Osteoblast (primary cell): ENCODE measurements around the gene CCDC169. TPM values are rescaled to one million over a fixed set of nuclear protein-coding genes. Genes with fewer than 3 reads are reported as not detected.
A peak's percentile ranks its signal among the peaks of the same experiment; 100 is the strongest.

ENCODE experiments used
- DNase-seq: peaks from one replicate; pipeline ENCODE4 v3.0.0; 2011; ENCODE audit warnings: low spot score, mixed read lengths; ENCODE audit not compliant: insufficient read length; ENCODE audit errors: missing footprints
- H2AFZ ChIP-seq: 2 replicates; pipeline ENCODE4 v1.6.0; 2011; ENCODE audit warnings: mild to moderate bottlenecking, low read length
- H3K27ac ChIP-seq: 2 replicates; pipeline ENCODE4 v1.5.1; 2011; ENCODE audit warnings: mild to moderate bottlenecking, low read depth, low read length, moderate library complexity
- H3K27me3 ChIP-seq: 2 replicates; pipeline ENCODE4 v1.6.0; 2012; ENCODE audit warnings: mild to moderate bottlenecking, control low read depth, inconsistent platforms, low read length, moderate library complexity; ENCODE audit not compliant: insufficient read depth
- H3K36me3 ChIP-seq: 2 replicates; pipeline ENCODE4 v1.5.1; 2011; ENCODE audit warnings: mild to moderate bottlenecking, low read length, control low read depth, moderate library complexity; ENCODE audit not compliant: insufficient read depth
- H3K4me1 ChIP-seq: 2 replicates; pipeline ENCODE4 v1.5.1; 2011; ENCODE audit warnings: mild to moderate bottlenecking, low read length, control low read depth, moderate library complexity; ENCODE audit not compliant: insufficient read depth
- H3K4me2 ChIP-seq: 2 replicates; pipeline ENCODE4 v1.6.0; 2011; ENCODE audit warnings: mild to moderate bottlenecking, low read length; ENCODE audit not compliant: insufficient read depth
- H3K4me3 ChIP-seq: fragments of 200-600 bp; sonication (generic); 3 replicates; pipeline ENCODE4 v1.5.1; 2012; ENCODE audit warnings: mild to moderate bottlenecking, low read length, inconsistent platforms; ENCODE audit not compliant: insufficient read depth
- H3K79me2 ChIP-seq: 2 replicates; pipeline ENCODE4 v1.6.0; 2012; ENCODE audit warnings: mild to moderate bottlenecking, low read length, control low read depth, inconsistent platforms; ENCODE audit not compliant: insufficient read depth
- H3K9me3 ChIP-seq: 2 replicates; pipeline ENCODE4 v1.5.1; 2011; ENCODE audit warnings: low read depth, low read length, control low read depth
- H4K20me1 ChIP-seq: 2 replicates; pipeline ENCODE4 v1.6.0; 2012; ENCODE audit warnings: mild to moderate bottlenecking, low read length, control low read depth; ENCODE audit not compliant: insufficient read depth
- small RNA-seq: library from RNA; depleted of rRNA; stranded (forward); fragments of <200 nt; gene quantifications from one replicate; pipeline ENCODE3, GENCODE V24; 2012
- total RNA-seq: library from RNA; depleted of rRNA; stranded (reverse); fragments of >200 nt; gene quantifications from 2 replicates; pipeline ENCODE4 v1.2.3, GENCODE V29; 2012
- TF ChIP-seq, protein P1 (sequence below): IDR thresholded peaks from 2 replicates; pipeline ENCODE4 v1.5.1; 2011; ENCODE audit warnings: mild to moderate bottlenecking, low read depth, low read length, moderate library complexity; ENCODE audit errors: extremely low read depth

CCDC169 gene
- total RNA-seq, 1 donor: 5.1 TPM

GRCh38 chr13:36190771-36191170 is 106.8 kb downstream of the CCDC169 start:
- Histone ChIP-seq H3K79me2 (no peaks in the 10 kb centered on the region), H3K4me1 (peaks cover 13% of the 10 kb centered on the region), H2AFZ (peak overlapping the region; percentile 26), H4K20me1 (no peaks in the 10 kb centered on the region), H3K27ac (no peak overlapping the region), H3K27me3 (no peaks in the 10 kb centered on the region), H3K4me2 (no peak overlapping the region), H3K9me3 (no peaks in the 10 kb centered on the region), H3K36me3 (no peaks in the 10 kb centered on the region), H3K4me3 (no peak overlapping the region)
- TF ChIP-seq, protein P1, sequence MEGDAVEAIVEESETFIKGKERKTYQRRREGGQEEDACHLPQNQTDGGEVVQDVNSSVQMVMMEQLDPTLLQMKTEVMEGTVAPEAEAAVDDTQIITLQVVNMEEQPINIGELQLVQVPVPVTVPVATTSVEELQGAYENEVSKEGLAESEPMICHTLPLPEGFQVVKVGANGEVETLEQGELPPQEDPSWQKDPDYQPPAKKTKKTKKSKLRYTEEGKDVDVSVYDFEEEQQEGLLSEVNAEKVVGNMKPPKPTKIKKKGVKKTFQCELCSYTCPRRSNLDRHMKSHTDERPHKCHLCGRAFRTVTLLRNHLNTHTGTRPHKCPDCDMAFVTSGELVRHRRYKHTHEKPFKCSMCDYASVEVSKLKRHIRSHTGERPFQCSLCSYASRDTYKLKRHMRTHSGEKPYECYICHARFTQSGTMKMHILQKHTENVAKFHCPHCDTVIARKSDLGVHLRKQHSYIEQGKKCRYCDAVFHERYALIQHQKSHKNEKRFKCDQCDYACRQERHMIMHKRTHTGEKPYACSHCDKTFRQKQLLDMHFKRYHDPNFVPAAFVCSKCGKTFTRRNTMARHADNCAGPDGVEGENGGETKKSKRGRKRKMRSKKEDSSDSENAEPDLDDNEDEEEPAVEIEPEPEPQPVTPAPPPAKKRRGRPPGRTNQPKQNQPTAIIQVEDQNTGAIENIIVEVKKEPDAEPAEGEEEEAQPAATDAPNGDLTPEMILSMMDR: peak; percentile 31
- peak; percentile 67 for DNase-seq

DNA sequence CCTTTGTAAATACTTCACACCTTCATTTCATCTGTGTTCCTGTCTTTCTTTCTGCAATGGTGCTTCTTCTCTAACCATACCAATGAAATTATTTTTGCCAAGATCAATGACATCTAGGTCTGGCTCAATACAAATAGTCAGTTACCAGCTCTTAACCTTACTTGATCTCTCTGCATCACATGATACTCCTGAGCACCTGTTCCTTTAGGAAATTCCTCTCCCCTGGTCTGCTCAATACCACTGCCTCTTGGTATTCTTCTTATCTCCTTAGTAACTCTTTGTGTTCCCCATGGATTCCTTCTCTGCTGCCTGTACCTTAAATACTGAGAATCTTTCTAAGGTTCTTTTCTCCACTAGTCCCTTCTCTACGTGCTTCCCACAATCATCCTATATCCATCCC is 109.2 kb downstream of the CCDC169 start:
- Histone ChIP-seq H3K4me1 (peaks cover 11% of the 10 kb centered on the region), H3K4me2 (no peak overlapping the region), H3K4me3 (no peak overlapping the region), H3K27me3 (no peaks in the 10 kb centered on the region), H4K20me1 (no peaks in the 10 kb centered on the region), H3K36me3 (no peaks in the 10 kb centered on the region), H3K27ac (no peak overlapping the region), H3K79me2 (no peaks in the 10 kb centered on the region), H3K9me3 (no peaks in the 10 kb centered on the region), H2AFZ (no peak overlapping the region)
- no peak for DNase-seq
- TF ChIP-seq, protein P1: no peak

DNA sequence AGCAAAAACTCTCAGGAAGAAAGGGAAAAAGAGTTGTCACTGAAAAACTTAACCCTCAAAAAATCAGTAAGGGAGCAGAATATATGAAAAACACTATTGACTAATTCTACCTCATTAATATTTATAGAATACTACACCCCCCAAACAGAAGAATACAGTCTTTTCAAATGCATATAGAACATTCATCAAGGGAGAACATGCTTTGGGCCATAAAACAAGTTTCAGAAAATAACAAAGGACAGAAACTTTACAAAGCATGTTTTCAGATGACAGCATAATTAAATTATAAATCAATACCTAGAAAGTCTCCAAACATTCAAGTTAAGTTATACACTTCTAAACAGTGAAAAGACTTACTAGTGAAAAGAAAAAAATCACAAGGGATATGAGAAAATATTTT is 113.7 kb downstream of the CCDC169 start:
- Histone ChIP-seq H3K4me1 (no peaks in the 10 kb centered on the region), H4K20me1 (no peaks in the 10 kb centered on the region), H3K36me3 (no peaks in the 10 kb centered on the region), H3K4me2 (no peak overlapping the region), H2AFZ (no peak overlapping the region), H3K4me3 (no peak overlapping the region), H3K27ac (no peak overlapping the region), H3K27me3 (no peaks in the 10 kb centered on the region), H3K9me3 (no peaks in the 10 kb centered on the region), H3K79me2 (no peaks in the 10 kb centered on the region)
- no peak for DNase-seq
- TF ChIP-seq, protein P1: no peak

Small RNA genes lying within 50 kb of the gene (small RNA-seq; reads per million reads assigned to genes)
- gene RNU6-71P: not detected

Other genes starting within 250 kb of the CCDC169 start
- 132 TPM in 2 replicates for gene DCLK1, start 166.4 kb downstream of the CCDC169 start, total RNA-seq
- gene SOHLH2, start 83.3 kb downstream of the CCDC169 start, total RNA-seq: 1.5 and 2.2 TPM in 2 replicates
- 102 and 112 TPM in 2 replicates for gene SPART, start 48.6 kb upstream of the CCDC169 start, total RNA-seq
- not detected in 2 replicates for gene CCNA1, start 134.7 kb upstream of the CCDC169 start, total RNA-seq